ENCODE results near the gene ZNF654.

DNA sequence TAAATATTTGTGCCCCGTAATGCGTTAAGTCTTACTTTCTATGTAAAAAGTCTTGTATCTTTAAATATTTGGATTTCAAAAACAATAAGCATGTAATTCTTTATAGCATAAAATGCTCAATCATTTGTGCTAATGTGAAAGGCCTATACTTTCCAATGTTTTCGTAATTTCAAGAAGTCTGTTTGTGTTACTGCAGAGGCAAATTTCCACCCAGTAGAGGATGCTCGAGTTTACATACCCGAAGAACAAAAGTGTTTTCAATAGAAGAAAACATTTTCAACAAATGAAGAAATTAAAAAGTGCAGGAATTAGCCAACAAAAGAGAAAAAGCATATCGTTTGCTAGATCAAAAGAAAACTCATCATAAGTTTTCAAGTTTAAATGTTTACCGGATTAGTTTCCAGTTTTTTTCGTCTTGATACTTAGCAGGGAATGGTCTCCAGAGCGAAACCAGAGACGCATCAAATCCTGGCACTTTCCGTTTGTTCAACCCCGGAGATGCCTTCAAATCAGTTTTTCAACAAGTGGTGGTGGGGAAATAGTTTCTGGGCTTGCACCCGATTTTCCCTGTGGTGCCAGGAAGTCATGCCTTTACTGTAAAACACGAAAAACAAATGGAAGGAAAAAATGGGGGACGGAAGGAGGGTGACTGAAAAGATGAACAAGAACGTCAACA, 1.3 kb upstream of the ZNF654 start:
- TF ChIP-seq CREB1 (CRISPR knock-in tag; IDR thresholded peaks at IDR 0.05; ENCODE audit: low read depth): no peak
- TF ChIP-seq, protein P1, sequence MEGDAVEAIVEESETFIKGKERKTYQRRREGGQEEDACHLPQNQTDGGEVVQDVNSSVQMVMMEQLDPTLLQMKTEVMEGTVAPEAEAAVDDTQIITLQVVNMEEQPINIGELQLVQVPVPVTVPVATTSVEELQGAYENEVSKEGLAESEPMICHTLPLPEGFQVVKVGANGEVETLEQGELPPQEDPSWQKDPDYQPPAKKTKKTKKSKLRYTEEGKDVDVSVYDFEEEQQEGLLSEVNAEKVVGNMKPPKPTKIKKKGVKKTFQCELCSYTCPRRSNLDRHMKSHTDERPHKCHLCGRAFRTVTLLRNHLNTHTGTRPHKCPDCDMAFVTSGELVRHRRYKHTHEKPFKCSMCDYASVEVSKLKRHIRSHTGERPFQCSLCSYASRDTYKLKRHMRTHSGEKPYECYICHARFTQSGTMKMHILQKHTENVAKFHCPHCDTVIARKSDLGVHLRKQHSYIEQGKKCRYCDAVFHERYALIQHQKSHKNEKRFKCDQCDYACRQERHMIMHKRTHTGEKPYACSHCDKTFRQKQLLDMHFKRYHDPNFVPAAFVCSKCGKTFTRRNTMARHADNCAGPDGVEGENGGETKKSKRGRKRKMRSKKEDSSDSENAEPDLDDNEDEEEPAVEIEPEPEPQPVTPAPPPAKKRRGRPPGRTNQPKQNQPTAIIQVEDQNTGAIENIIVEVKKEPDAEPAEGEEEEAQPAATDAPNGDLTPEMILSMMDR (conservative IDR thresholded peaks at IDR 0.05; ENCODE audit: low read depth in 2 of 2): no peak
- no peak for TF ChIP-seq POLR2AphosphoS5 (IDR thresholded peaks at IDR 0.05; ENCODE audit: low read depth)
- no peak for TF ChIP-seq EZH2 (IDR thresholded peaks at IDR 0.05; ENCODE audit: low read depth, unreplicated experiment)
- TF ChIP-seq NANOG (IDR thresholded peaks at IDR 0.05; ENCODE audit: borderline replicate concordance): no peak
- TF ChIP-seq ZNF331 (CRISPR knock-in tag; IDR thresholded peaks at IDR 0.05; ENCODE audit: low read depth): no peak
- no peak for TF ChIP-seq JUNB (IDR thresholded peaks at IDR 0.05; ENCODE audit: unreplicated experiment)
- TF ChIP-seq EZH2phosphoT487 (IDR thresholded peaks at IDR 0.05; ENCODE audit: unreplicated experiment): no peak
- TF ChIP-seq, protein P2, sequence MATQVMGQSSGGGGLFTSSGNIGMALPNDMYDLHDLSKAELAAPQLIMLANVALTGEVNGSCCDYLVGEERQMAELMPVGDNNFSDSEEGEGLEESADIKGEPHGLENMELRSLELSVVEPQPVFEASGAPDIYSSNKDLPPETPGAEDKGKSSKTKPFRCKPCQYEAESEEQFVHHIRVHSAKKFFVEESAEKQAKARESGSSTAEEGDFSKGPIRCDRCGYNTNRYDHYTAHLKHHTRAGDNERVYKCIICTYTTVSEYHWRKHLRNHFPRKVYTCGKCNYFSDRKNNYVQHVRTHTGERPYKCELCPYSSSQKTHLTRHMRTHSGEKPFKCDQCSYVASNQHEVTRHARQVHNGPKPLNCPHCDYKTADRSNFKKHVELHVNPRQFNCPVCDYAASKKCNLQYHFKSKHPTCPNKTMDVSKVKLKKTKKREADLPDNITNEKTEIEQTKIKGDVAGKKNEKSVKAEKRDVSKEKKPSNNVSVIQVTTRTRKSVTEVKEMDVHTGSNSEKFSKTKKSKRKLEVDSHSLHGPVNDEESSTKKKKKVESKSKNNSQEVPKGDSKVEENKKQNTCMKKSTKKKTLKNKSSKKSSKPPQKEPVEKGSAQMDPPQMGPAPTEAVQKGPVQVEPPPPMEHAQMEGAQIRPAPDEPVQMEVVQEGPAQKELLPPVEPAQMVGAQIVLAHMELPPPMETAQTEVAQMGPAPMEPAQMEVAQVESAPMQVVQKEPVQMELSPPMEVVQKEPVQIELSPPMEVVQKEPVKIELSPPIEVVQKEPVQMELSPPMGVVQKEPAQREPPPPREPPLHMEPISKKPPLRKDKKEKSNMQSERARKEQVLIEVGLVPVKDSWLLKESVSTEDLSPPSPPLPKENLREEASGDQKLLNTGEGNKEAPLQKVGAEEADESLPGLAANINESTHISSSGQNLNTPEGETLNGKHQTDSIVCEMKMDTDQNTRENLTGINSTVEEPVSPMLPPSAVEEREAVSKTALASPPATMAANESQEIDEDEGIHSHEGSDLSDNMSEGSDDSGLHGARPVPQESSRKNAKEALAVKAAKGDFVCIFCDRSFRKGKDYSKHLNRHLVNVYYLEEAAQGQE (IDR thresholded peaks at IDR 0.05; ENCODE audit: unreplicated experiment): no peak
- TF ChIP-seq, protein P3, sequence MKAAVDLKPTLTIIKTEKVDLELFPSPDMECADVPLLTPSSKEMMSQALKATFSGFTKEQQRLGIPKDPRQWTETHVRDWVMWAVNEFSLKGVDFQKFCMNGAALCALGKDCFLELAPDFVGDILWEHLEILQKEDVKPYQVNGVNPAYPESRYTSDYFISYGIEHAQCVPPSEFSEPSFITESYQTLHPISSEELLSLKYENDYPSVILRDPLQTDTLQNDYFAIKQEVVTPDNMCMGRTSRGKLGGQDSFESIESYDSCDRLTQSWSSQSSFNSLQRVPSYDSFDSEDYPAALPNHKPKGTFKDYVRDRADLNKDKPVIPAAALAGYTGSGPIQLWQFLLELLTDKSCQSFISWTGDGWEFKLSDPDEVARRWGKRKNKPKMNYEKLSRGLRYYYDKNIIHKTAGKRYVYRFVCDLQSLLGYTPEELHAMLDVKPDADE (IDR thresholded peaks at IDR 0.05): no peak
- TF ChIP-seq STAT1 (IDR thresholded peaks at IDR 0.05; ENCODE audit: unreplicated experiment): no peak
